ENCODE data around the gene CAMKK1.

Gene CAMKK1

DNA sequence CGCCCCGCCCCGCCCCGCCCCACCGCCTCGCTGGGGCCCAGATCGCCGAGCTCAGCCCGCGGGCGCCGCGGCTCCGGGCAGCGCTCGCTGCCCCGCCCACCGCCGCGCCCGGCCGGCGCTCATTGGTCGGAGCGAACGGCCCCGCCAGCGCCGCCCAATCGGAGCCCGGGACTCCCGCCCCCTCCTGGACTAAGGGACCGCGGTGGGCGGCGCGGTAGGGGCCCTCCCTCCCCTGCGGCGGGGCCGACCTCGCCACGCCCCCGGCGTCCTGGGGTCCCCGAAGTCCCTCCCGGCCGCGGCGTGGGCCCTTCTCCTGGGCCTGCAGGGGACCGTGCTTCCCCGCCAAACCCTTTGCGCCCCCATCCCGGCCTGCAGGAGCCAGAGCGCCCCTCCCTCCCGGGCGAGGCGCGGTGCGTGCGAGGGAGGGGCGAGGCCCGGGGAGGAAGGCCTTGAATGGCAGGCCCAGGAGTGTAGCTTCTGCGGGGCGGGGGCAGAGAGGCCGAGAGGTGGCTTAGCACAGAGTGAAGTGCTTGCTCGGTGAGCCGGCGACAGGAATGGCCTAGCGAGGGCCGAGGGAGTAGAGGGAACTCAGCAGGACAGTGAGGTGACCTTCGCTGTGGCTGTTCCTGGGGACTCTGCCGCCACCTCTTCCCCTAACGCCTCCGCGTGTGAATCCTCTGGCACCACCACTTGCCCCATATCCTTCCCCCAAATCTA is at the start of gene CAMKK1:
Gene CAMKK1 (minus strand): TSS at position 51 of the 717 bp plus-strand sequence. CDS start 7,366 bp downstream, outside the sequence.
- H3K4me3 ChIP-seq = peak within 1 kb of the TSS; percentile 64
- peaks cover 0 to 75% (median 60%) of the 10 kb centered on the region in 4 donors for H3K4me1 ChIP-seq

DNA sequence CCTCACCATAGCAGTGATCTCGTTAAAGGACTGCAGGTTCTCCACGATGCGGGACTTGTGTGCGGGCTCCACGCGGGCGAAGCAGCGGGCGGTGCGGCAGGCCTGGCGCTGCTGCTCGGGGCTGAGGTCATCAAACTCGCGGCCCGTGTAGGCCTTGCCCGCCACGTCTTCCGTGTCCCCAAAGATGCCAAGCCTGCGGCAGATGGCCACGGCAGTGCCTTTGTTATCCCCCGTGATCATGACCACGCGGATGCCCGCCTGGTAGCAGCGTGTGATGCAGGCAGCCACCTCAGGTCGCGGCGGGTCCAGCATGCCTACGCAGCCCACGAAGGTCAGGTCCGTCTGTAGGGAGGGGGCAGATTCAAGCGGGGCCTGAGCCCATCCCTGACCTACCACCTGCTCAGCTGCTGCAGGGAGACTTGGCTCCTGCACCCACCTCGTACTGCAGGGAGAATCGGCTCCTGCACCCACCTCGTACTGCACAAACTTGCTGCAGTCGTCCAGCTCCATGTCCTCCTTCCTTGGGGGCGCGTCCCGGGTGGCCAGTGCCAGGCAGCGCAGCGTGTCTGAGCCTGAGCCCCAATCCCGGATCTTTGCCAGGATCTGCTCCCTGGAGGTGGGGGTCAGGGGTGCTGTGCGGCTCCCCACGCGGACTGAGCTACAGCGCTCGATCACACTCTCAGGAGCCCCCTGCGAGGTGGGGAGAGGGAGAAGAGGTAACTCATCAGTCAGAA is 48.3 kb upstream of the CAMKK1 start:
- H3K27ac ChIP-seq = no peak overlapping the region
- no peaks in the 10 kb centered on the region for H3K9me3 ChIP-seq
- no peak for DNase-seq
- intact Hi-C loops (cut with DNase I; ENCODE audit: low total_unique reads) = no loop called here
- no peak overlapping the region for H3K4me3 ChIP-seq
- peaks cover 0 to 70% (median 46%) of the 10 kb centered on the region in 3 donors for H3K36me3 ChIP-seq
- TF ChIP-seq, protein P1, sequence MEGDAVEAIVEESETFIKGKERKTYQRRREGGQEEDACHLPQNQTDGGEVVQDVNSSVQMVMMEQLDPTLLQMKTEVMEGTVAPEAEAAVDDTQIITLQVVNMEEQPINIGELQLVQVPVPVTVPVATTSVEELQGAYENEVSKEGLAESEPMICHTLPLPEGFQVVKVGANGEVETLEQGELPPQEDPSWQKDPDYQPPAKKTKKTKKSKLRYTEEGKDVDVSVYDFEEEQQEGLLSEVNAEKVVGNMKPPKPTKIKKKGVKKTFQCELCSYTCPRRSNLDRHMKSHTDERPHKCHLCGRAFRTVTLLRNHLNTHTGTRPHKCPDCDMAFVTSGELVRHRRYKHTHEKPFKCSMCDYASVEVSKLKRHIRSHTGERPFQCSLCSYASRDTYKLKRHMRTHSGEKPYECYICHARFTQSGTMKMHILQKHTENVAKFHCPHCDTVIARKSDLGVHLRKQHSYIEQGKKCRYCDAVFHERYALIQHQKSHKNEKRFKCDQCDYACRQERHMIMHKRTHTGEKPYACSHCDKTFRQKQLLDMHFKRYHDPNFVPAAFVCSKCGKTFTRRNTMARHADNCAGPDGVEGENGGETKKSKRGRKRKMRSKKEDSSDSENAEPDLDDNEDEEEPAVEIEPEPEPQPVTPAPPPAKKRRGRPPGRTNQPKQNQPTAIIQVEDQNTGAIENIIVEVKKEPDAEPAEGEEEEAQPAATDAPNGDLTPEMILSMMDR (IDR thresholded peaks at IDR 0.05) = no peak
- no peaks in the 10 kb centered on the region for H3K27me3 ChIP-seq
- H3K4me1 ChIP-seq = peaks cover 0 to 8% (median 2%) of the 10 kb centered on the region in 4 donors

More for the DNA sequence above, at the start of gene CAMKK1:
- Histone ChIP-seq H3K27ac (peak within 1 kb of the TSS; percentile 77 to 78), H3K36me3 (peaks cover 0 to 13% (median 5%) of the 10 kb centered on the region in 3 donors), H3K9me3 (no peaks in the 10 kb centered on the region), H3K27me3 (no peaks in the 10 kb centered on the region)
- intact Hi-C loops (cut with DNase I; ENCODE audit: low total_unique reads) = no loop called here
- TF ChIP-seq, protein P1 (IDR thresholded peaks at IDR 0.05) = no peak
- DNase-seq = peak; percentile 85 to 94

- Histone ChIP-seq H3K36me3 (peaks cover 0 to 69% (median 49%) of the 10 kb centered on the region in 3 donors), H3K27me3 (no peaks in the 10 kb centered on the region), H3K9me3 (no peaks in the 10 kb centered on the region), H3K4me1 (no peaks in the 10 kb centered on the region), H3K4me3 (no peak overlapping the region), H3K27ac (no peak overlapping the region)
- TF ChIP-seq, protein P1 (IDR thresholded peaks at IDR 0.05) = no peak
- DNase-seq = no peak
- intact Hi-C loops (cut with DNase I; ENCODE audit: low total_unique reads) = no loop called here
Measured at GRCh38 chr17:3937359-3937758, 44.5 kb upstream of the CAMKK1 start.

DNA sequence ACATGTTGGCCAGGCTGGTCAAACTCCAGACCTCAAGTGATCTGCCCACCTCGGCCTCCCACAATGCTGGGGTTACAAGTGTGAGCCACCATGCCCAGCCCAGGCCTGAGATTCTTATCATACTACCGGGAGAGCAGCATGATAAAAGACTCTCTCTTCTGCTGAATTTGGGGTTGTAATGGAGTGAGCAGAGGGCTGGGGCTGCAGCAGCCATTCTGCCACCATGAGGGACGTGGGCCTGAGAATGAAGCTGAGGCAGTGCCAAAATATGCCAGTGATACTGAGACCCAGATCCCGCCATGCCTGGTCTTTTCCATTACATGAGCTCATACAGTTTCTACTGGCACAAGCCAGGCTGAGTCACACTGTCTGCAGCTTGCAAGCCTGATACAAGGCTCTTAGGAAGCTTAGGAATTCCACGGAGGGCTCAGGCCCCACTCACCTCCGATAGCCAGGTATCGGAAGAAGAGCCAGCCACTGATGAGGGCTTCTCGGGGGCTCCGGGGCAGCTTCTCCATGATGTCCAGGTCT is 43.0 kb upstream of the CAMKK1 start:
- Histone ChIP-seq H3K36me3 (peaks cover 0 to 59% (median 37%) of the 10 kb centered on the region in 3 donors), H3K27me3 (no peaks in the 10 kb centered on the region), H3K4me1 (no peaks in the 10 kb centered on the region), H3K4me3 (no peak overlapping the region), H3K27ac (no peak overlapping the region), H3K9me3 (no peaks in the 10 kb centered on the region)
- no peak for DNase-seq
- TF ChIP-seq, protein P1 (IDR thresholded peaks at IDR 0.05) = no peak
- intact Hi-C loops (cut with DNase I; ENCODE audit: low total_unique reads) = no loop called here

DNA sequence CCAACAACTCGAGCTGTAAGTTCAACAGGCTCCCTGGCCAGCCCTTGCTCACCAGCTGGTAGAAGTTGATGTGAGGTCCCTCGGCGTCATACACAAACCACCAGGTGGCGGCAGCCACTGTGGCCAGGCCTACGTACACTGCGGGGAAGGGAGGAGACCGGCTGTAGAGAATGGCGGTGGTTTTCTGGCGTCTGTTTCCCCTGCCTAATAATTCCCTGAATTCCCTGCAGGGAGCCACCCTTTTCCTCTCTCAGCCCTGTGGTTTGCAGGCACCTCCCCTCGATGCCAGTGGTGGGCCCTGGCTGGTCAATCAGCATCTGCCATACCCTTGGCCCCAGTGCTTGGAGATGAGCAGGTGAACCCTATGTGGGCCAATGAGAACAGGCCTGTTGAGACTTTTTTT is 42.3 kb upstream of the CAMKK1 start:
- DNase-seq = no peak
- no peak overlapping the region for H3K27ac ChIP-seq
- H3K9me3 ChIP-seq = no peaks in the 10 kb centered on the region
- H3K36me3 ChIP-seq = peaks cover 0 to 58% (median 29%) of the 10 kb centered on the region in 3 donors
- no peaks in the 10 kb centered on the region for H3K27me3 ChIP-seq
- H3K4me3 ChIP-seq = no peak overlapping the region
- intact Hi-C loops (cut with DNase I; ENCODE audit: low total_unique reads) = no loop called here
- TF ChIP-seq, protein P1 (IDR thresholded peaks at IDR 0.05) = peak; percentile 55 to 58
- H3K4me1 ChIP-seq = no peaks in the 10 kb centered on the region

Data from tibial artery (tissue), 4 donors.